Measurements from ENCODE around the gene USP43.

The USP43 gene

DNA sequence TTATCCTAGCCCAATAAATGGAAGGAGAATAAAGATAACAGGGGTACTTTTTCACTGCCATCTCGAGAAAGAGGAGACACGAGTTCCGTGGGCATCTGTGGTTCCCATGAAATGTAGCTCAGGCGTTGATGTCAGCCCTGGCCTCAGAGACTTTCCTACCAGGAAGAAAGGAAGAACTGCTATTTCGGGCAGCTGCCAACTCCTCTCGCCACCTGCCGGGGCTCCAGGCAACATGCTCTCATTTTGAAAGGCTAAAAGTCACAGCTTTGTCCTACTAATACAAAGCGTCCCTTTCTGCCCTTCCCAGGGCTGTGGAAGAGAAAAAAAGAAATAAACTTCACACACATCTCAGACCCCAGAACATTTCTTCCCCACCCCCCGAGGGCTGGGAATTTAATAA, 80.3 kb downstream of the USP43 start:
- ChIA-PET POLR2A (no interaction called here), CTCF (interaction anchor here (1.1 to 1.3 kb wide), 2 partner anchors 19 to 40 kb away, joined by 3 read pairs; no protein-coding TSS in a partner anchor)
- no peak for DNase-seq (ENCODE audit: extremely low spot score)
- TF ChIP-seq, protein P1, sequence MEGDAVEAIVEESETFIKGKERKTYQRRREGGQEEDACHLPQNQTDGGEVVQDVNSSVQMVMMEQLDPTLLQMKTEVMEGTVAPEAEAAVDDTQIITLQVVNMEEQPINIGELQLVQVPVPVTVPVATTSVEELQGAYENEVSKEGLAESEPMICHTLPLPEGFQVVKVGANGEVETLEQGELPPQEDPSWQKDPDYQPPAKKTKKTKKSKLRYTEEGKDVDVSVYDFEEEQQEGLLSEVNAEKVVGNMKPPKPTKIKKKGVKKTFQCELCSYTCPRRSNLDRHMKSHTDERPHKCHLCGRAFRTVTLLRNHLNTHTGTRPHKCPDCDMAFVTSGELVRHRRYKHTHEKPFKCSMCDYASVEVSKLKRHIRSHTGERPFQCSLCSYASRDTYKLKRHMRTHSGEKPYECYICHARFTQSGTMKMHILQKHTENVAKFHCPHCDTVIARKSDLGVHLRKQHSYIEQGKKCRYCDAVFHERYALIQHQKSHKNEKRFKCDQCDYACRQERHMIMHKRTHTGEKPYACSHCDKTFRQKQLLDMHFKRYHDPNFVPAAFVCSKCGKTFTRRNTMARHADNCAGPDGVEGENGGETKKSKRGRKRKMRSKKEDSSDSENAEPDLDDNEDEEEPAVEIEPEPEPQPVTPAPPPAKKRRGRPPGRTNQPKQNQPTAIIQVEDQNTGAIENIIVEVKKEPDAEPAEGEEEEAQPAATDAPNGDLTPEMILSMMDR (IDR thresholded peaks at IDR 0.05; ENCODE audit: control extremely low read depth, extremely low read depth, low read depth, missing control alignments): no peak

DNA sequence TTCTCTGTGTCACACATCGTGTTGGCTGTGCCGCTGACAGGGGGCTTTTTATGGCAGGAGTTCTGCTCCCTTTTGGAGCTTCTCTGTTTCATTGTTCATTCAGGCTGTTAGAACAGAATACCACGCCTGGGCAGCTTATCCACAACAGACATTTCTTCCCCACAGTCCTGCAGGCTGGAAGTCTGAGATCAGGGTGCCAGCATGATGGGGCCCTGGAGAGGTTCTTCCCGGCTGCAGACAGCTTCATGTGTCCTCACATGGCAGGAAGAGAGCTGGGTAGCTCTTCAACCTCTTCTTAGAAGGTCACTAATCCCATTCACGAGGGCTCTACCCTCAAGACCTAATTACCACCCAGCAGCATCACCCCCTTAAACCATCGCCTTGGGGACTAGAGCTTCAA, 81.0 kb downstream of the USP43 start:
- POLR2A ChIA-PET: no interaction called here
- no peak for DNase-seq (ENCODE audit: extremely low spot score)
- TF ChIP-seq, protein P1 (IDR thresholded peaks at IDR 0.05; ENCODE audit: control extremely low read depth, extremely low read depth, low read depth, missing control alignments): no peak
- CTCF ChIA-PET: interaction anchor here (1.0 to 1.3 kb wide), 3 partner anchors 18 to 44 kb away, joined by 3 to 4 read pairs (median 3); no protein-coding TSS in a partner anchor

DNA sequence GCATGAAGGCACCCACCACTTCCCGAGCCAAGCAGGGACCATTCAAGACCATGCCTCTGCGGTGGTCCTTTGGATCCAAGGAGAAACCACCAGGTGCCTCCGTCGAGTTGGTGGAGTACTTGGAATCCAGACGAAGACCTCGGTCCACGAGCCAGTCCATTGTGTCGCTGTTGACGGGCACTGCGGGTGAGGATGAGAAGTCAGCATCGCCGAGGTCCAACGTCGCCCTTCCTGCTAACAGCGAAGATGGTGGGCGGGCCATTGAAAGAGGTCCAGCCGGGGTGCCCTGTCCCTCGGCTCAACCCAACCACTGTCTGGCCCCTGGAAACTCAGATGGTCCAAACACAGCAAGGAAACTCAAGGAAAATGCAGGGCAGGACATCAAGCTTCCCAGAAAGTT, 82.7 kb downstream of the USP43 start:
- ChIA-PET CTCF (interaction anchor here (0.9 to 2.8 kb wide), 10 partner anchors 9 to 161 kb away, joined by 3 to 17 read pairs (median 4); partner anchors contain the start of genes CFAP52 and STX8), POLR2A (no interaction called here)
- TF ChIP-seq, protein P1 (IDR thresholded peaks at IDR 0.05; ENCODE audit: control extremely low read depth, extremely low read depth, low read depth, missing control alignments): no peak
- DNase-seq (ENCODE audit: extremely low spot score): no peak

DNA sequence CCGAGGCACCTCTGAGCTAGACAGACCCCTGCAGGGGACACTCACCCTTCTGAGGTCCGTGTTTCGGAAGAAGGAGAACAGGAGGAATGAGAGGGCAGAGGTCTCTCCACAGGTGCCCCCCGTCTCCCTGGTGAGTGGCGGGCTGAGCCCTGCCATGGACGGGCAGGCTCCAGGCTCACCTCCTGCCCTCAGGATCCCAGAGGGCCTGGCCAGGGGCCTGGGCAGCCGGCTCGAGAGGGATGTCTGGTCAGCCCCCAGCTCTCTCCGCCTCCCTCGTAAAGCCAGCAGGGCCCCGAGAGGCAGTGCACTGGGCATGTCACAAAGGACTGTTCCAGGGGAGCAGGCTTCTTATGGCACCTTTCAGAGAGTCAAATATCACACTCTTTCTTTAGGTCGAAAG, 83.2 kb downstream of the USP43 start:
- TF ChIP-seq, protein P1 (IDR thresholded peaks at IDR 0.05; ENCODE audit: control extremely low read depth, extremely low read depth, low read depth, missing control alignments): no peak
- POLR2A ChIA-PET: no interaction called here
- DNase-seq (ENCODE audit: extremely low spot score): no peak
- CTCF ChIA-PET: interaction anchor here (0.8 to 2.8 kb wide), 12 partner anchors 10 to 161 kb away, joined by 3 to 17 read pairs (median 3); partner anchors contain the start of genes CFAP52 and STX8

DNA sequence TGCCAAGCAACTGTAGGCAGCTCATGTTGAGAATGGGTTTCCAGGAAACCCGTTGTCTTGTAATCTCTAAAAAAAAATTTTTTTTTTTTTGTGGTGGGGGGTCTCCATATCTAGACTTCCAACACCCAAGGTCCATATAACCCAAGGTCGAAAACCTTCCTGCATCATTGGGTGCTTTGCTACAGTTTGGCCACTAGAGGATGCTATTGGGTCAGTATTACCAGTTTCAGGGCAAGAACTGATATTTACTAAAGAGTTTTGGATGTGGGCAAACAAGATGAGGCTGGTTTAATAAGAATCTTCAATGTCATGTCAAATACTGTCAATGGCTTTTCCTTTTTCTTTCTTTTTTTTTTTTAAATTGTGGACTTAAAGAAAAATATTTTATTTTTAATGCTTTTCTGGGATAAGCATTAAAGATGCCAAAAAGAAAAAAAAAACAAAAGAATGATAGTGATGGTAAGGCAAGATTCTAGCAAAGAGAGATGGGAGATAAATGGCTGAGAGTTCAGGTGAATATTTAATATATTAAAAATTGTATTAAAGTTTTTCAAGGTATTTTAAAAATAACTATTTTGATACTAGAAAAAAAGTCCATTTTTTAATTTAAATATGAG, 83.8 kb downstream of the USP43 start:
- CTCF ChIA-PET: interaction anchor here (0.8 to 2.8 kb wide), 11 partner anchors 10 to 160 kb away, joined by 3 to 17 read pairs (median 3); partner anchors contain the start of genes CFAP52 and STX8
- DNase-seq (ENCODE audit: extremely low spot score): peak; percentile 74
- POLR2A ChIA-PET: no interaction called here
- TF ChIP-seq, protein P1 (IDR thresholded peaks at IDR 0.05; ENCODE audit: control extremely low read depth, extremely low read depth, low read depth, missing control alignments): peak; percentile 96

DNA sequence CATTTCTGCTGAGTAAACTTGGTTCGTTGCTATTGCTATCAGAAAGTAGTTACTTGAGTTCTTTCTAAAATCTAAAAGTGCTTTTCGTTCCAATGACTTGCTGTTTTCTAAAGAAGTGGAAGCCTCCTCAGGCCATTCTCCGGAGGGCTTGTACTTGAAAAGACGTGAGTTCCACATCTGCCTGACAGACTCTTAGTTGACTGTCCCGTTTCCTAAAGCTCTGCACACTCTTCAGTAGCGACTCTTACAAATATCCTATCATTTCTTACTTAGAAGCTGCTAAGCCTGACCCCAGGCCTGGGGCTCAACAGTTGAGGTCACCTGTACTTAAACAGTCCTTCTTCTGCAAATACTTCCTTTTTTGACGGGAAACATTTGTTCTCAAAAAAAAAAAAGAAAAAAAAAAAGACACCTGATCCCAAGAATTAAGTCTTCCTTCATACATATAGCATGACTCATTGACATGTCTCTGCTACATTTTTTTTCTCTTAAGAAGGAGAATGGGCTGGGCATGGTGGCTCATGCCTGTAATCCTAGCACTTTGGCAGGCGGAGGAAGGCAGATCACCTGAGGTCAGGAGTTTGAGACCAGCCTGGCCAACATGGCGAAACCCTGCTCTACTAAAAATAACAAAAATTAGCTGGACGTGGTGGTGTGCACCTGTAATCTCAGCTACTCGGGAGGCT, 84.6 kb downstream of the USP43 start:
- TF ChIP-seq, protein P1 (IDR thresholded peaks at IDR 0.05; ENCODE audit: control extremely low read depth, extremely low read depth, low read depth, missing control alignments): no peak
- CTCF ChIA-PET: interaction anchor here (1.0 to 2.6 kb wide), 3 partner anchors 8 to 38 kb away, joined by 3 to 8 read pairs (median 3); no protein-coding TSS in a partner anchor
- POLR2A ChIA-PET: no interaction called here
- no peak for DNase-seq (ENCODE audit: extremely low spot score)
